GM18508 (cell line): ENCODE results near the gene GLB1L3.

Experiments
- ATAC-seq: cut with Tn5 transposase; IDR thresholded peaks from one replicate; pipeline ENCODE4 v1.9.1; 2021; ENCODE audit warnings: moderate number of reproducible peaks; ENCODE audit not compliant: insufficient read depth, unreplicated experiment

GLB1L3 gene

DNA sequence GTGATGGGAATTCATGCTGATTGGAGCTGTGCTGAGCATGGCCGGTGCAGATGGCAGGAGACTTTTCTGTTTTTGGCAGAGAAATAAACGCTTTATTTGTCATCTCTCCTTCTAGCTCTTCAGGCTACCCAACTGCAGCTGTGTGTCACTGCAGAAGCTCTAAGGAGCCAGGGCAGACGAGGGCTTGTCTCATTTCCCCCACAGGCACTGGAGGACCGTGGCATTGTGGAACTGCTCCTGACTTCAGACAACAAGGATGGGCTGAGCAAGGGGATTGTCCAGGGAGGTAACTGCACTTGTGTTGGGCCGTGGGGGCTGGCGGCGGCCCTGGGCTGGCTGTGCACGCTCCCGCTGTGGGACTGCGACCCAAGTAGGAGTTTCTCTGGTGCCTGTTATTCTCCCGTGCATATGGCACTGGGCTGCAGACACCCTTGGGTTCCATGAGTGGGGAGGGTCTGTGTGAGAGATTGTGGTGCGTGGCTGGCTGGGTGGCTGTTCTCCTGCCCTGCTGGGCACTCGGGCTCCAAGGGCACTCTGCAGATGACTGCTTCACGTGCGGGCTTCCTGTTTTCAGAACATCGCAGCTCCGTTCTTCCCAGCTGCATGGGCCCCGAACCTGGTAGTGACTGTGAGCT, 82.8 kb downstream of the GLB1L3 start:
- no peak for ATAC-seq

DNA sequence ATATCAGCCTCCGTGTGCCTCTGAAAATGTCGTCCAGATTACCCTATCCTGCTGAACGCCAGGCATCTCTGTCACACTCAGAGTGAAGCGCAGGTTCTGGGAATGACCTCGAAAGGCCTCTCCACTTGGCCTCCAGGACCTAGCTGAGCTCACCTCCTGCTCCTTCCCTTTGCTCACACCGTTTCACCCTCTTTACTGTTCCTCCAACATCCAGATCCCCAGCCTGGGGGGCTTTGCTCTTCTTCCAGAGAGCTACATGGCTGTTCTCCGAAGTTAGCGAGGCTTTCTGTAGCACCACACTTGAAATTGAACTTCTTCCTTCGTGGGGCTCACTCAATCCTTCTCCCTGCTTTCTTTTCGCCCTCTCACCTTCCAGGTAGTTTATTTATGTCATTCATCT, 83.5 kb downstream of the GLB1L3 start:
- no peak for ATAC-seq

DNA sequence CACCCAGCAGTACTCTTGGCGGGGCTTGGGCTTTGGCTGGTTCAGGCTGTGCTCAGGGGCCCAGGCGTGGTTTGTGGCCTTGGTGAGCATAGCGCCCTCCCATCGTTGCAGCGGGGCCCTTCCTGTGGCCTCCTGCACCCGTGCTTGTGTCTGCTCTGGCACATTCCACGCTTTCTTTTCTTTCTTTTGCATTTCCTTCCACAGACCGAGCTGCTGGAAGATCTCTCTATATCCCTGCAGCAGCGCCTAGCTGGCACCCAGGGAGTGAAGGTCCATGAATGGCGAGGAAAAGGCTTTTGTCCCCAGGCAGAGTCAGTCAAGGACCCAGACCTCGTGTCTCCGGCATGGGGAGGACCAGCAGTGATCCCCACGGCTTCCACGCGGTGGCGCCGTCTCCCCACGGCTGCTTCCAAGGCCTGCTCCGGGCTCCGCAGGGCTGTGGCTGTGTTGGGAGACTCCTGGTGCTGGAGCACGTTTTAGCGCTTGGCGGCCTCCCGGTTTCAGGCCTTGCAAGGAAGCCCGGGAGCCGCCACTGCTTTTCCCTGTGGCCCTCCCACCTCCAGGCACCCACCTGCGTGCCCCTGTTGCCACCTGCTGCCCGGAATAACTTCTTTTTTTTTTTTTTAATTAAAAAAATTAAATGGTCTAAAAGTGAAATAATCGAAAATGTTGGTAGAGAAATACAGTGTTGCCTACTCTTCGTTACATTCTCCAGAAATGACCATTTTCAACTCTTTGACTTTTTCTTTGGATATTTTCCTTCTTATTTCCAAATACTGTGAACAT, 84.1 kb downstream of the GLB1L3 start:
- ATAC-seq = no peak

DNA sequence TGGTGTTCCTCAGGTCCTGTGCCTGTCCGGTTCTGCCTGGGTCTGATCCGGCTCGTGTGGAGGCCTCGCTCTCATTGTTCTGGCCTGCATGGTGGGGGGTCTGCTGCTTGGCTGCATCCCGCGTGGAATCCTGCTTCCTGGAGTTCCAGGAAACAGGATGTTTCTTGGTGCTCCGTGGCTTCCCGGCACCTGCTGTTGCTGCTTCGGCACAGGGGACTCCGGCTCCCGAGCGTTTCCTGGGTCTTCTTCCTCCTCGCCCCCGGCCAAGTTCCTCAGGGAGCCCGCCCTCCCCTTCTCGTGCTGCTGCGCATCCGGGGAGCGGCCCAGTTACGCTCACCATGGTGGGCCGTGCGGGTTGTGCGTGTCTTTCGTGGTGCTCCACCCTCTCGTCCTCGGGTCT, 85.5 kb downstream of the GLB1L3 start:
- no peak for ATAC-seq

DNA sequence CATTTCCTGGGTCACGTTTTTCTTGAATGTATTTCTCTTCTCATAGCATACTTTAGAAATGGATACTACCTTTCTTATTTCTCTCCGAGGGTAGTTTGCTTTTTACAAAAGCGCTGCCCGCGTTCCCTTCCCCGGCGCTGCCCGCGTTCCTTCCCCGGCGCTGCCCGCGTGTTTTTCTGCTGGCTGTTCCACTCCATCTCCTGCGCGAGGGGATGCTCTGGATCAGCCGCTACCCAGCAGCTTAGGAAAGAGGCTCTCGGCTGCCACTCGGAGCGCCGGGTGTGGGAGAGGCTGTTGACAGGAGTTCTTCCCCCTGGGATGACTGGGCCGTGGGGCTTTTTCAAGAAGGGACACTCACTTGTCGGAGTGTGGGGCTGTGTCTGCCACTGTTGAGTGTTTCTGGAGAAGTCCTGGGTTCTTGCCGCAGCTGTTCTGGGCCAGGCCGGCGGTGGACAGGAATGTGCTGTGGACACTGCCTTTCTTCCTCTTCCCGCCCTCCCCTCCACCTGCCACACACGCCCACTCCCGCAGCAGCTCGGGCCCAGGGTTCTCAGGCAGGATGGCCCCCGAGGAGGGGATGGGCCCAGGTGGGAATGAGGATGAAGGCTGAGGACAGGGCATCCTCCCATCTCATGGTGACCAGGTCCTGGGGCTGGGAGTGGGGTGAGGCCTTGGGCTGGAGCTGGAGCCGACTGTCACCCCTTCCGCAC, 86.2 kb downstream of the GLB1L3 start:
- no peak for ATAC-seq

DNA sequence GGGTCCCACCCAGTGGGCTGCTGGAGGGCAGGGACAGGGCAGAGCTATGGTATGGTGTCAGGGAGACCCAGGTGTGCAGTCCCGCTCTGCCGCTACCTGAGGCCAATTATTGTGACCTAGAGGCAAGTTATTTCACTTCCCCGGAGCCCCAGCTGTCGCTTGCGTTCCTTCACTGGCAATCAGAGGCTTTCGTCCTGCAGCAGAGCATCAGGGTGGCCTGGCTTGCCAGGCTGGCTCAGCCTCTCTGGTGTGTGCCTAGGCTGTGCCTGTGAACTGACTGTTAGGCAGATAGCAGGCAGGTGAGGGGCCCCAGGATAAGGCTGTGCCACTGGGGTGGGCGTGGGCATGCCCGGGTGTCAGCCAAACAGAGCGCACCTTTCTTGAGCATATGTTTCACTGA, 87.0 kb downstream of the GLB1L3 start:
- no peak for ATAC-seq

DNA sequence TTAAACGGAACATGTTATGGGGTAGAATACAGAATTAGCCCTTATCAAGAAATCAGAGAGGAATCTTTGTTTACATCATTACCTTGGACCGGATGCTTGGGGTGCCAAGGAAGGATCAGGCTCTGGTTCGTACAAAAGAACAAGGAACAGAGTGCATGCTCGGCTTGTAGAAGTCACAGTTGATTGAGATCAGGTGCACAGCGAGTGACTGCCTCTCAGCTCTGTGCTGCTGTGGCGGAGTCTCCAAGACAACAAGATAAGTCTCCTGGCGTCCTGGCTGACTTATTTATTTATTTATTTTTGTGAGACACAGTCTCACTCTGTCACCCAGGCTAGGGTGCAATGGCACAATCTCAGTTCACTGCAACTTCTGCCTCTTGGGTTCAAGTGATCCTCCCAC, 87.4 kb downstream of the GLB1L3 start:
- ATAC-seq = no peak

DNA sequence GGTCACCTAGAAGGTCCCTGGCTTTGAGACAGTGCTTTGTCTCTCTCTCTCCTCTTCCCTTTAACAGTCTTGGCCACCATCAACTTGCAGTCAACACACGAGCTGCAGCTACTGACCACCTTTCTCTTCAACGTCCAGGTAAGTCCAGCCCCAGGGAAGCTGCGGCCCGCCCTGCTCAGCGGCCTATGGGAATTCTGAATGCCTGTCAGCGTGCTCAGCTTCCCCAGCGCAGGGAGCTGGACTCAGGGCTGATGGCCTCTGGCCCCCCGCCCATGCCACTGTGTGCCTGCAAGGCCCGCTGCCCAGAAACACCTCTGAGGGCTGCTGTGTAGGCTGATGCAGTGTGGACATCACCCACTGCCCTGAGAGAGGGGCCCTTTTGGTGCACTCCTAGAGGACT, 88.1 kb downstream of the GLB1L3 start:
- ATAC-seq = no peak

DNA sequence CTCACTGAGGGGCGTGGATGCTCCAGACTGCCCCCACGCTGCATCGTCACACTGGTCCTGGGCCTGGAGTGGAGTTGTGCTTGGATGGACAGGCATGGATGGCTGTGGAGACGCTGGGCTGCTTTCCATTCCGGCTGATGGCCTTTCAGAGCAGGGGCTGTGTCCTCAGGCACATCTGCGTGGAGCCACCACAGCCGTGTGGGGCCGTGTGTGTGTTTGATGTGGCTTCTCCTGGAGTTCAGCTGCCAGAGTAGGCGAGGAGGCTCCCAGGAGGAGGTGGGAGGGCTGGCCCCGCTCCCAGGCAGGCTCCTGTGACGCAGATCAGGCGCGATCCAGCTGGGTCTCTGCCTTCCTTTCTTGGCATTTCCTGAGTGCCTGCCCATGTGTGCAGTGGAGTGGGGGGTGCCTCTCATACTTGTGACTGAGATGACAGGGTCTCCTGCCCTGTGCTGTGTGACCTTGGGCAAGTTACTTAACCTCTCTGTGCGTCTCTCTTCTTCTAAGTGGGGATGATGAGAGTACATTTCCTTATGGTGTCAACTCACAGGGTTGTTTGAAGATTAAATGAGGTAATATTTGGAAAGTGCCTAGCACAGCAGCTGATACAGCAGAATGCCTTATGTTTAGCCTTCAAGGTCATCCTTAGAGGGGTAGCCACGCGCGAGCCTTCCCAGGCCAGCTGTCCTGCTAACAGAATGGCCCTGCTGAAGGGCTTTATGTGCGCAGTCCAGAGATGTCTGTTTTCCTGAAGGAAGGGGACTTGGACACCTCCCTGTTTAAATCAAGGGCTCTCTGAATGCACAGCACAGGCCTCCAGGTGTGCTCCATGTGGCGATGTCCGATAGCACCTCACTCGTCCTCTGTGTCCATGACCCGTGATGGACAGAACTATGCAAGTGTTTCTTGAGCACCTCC, 89.1 kb downstream of the GLB1L3 start:
- ATAC-seq = no peak

DNA sequence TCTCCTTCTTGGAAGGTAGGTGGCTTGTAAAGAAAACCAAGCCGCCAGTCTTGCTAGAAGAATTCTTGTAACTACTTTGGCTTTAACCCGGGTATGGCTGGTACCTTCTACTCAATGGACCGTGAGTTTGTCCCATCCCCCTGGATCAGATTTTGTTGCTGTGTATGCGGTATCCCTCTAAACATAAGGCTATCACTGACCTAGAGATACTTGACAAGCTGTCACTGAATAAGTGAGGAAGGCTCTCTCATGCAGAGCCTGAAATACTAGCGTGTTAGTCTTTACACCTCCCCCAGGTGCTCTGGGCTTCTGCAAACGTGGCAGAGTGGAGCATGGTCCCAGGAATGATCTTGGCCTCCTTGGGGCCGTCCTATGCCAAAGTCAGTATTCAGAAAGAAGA, 90.1 kb downstream of the GLB1L3 start:
- ATAC-seq = no peak

DNA sequence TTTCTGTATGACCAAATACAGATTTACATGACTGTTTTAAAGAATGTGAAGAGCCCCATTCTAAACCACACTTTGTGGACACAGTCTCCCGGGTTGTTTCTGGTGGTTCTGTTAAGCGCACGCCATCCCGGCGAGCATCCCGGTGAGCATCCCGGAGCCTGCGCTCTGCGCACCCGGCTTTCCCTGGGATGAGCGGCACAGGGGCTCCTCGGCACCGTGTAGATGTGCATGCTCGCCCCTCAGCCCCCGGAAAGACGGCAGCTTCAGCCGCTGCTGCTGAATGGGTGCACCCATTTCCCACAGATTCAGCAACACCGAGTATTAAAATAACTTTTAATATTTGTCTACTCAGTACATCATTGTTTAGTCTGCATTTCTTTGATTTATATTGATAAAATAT, 91.6 kb downstream of the GLB1L3 start:
- no peak for ATAC-seq
